HL-60/S4 (cell line): ENCODE results near the gene SATB2.

Source experiments
- in situ Hi-C: fragments of 300-500 bp; cut with MboI; formaldehyde crosslinking; loops from 2 replicates; pipeline ENCODE4 v1.14.3; 2022; ENCODE audit warnings: low sequenced_read_pairs

SATB2 gene

DNA sequence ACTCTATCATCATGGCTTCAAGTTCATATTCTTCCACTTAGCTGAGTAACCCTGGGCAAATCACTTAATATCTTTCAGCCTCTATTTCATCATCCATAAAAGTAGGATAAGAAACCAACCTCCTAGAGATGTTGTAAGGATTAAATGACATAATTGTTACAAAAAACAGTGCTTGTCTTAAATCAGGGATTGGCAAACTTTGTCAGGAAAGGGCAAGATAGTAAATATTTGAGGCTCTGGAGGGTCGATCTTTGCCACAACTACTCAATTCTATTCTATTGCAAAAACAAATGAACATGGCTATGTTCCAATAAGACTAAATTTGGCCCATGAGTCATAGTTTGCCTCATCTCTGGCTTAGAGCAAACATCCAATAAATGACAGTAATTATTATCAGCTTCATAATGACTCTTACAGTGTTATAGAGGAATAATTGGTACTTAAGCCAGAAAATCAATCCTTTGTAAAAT, 184.7 kb downstream of the SATB2 start:
- in situ Hi-C loops, result no loop called here

DNA sequence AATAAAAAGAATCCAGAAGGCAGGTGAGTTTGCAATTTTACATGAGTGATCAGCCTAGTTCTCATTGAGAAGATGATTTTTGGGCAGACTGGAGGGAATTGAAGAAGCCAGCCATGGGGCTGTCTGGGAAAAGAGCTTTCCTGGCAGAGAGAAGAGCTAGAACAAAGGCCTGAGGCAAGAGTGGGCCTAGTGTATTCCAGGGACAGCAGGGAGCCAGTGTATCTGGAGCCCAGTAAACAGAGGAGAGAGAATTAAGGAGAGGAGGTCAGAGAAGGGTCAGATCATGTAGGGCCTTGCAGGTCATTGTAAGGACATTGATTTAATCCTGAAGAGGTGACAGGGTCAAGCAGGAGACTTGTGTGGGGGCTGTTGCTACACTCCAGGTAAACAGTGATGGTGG, 195.8 kb downstream of the SATB2 start:
- in situ Hi-C loops, result no loop called here

DNA sequence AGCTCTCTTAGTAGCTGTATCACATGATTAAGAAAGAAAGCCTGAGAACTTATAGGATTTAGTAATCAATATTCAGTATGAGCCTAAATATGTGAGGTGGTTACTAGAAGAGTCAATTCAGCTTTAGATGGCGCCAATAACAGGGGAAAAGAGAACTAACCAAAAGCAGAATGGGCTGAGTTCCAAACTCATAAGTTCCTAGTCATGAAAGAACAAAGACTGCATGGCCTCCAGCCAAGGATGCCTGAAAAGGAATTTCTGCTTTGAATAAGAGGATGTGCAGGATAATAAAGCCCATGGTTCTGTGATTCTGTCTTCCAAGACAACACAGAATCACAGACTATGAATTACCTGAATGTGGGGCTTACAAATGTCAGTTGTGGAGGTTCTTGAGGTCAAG, 196.5 kb downstream of the SATB2 start:
- in situ Hi-C loops, result no loop called here

DNA sequence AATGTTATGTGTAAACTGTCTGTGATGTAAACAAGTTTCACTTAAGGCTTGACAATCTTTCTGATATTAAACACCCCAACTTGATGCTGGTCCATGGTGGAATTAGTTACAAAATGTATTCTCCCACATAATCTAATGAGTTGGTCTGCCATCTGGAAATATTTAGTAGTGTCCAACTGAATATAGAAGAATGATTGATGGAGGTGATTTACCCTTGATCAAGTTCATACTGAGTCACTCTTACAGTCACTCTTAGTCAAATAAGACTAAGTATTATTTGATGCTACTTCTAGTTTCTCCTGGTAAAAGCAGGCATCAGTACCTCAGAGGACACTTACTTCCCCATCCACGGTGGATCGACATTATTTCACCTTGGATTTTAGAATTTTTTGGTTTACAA, 198.1 kb downstream of the SATB2 start:
- in situ Hi-C loops, result no loop called here

DNA sequence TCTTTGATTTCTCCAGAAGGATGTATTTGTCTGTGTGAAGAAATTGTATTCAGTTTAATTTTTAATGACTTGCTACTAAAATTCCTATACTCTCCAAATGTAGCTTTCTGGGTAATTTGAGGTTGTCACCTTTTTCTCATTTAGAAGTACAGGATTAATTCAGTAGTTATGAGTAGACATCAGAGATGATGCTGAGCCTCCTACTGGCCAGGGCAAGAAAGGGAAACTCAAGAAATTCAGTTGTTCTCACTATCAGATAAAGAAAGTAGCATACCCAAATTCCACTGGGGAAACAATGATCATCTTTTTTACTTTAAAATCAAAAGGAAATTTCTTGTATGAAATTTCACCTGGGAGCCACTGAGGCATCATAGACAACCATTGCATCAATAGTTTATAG, 199.4 kb downstream of the SATB2 start:
- in situ Hi-C loops, result no loop called here

DNA sequence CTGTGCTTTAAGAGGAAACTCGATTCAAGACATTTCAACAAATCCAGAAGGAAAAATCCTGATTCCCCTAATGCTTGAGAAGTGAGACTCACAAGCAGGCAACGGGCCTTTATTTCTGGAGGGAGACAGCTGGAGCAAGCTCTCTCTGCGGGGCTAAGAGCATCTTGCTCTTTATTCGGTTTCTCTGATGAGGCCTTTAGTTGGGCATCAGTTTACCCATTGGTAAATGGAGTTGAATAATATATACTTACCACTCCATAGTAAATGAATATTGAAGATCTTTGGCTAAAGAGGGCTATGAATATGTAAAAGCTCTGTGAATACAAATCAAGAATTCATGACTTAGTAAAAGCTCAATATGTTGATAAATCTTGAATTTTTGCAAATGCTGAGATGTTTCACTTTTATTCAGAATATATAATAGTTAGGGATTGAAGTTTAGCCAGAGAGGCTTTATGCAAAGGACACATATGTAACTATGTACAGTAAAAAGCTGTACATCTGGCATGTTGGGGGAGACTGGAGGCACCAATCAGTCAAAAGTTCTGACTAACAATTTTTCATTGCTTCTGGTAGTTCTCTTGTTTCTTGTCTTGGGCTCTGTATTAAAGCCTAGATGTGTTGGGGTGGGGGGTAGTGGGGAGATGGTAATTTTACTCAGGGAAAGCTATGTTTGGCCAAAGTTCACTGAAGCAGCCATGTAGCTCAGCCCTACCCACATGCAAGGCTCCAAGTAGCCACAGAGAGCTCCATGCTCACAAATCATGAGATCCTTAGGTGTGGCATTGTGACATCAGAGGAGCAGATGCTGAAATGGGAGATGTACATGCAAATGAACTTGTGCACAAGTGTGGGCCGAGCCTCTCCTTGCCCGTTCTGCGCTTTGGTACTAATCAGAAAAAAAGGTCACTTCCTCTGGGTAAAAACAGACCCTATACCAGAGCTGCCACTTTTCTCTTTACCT, 200.2 kb downstream of the SATB2 start:
- in situ Hi-C loops, result no loop called here

DNA sequence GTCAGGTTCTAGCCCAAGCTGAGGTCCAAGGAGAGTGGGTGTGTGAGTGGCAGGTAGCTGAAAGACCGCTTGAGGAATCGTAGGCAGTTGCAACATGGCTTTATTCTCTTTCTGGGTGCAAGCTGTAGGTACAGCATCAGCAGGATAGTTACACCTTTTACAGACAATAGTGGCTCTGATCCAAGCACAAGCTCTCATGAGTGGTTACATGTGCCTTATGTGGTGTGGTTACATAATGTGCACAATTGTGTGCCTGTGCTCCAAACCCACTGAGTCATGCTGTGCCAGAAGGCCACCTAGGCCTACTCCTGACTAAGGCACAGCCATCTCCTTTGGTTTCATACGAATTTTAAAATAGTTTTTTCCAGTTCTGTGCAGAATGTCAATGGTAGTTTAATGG, 227.6 kb downstream of the SATB2 start:
- in situ Hi-C loops, result no loop called here

DNA sequence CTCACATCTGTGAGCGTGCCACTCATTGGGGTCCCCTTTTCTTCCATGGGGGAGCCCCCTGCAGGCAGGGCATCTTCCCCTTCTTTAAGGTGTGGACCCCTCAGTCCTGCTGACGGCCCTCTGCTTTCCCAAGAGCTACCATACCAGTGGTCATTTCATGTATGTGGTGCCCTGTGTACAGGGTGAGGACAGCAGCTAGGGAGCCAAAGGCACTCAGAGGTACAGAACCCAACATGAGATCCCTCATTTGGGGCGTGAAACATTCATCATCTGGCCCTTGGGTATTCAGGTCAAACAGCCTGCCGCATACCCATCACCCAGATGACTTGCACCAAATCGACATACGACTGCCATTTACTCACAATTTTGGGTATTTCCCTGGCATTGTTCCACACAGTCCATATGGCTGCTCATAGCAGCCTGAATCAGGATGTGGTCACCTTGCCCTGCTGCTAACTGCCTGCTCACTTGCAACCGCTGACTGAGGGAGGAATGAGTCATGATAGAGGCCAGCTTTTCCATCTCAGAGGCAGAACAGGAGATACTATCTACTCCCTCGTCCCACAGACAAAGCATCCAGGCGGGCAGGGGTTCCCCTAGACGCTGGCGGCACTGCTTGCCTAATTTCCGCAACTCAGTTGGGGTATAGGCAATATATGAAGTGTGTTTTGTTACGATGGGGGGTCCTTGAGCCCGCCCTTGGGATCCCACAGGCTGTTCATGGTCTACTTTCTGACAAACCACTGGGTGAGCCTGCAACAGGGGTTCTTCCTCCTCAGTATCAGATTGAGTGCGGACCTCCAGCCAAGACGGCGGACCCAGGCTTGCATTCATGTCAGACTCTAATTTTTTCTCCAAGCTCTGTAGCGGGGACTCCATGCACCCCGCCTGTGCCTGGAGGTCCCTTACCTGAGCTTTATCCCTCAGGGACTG, 228.6 kb downstream of the SATB2 start:
- in situ Hi-C loops, result no loop called here

DNA sequence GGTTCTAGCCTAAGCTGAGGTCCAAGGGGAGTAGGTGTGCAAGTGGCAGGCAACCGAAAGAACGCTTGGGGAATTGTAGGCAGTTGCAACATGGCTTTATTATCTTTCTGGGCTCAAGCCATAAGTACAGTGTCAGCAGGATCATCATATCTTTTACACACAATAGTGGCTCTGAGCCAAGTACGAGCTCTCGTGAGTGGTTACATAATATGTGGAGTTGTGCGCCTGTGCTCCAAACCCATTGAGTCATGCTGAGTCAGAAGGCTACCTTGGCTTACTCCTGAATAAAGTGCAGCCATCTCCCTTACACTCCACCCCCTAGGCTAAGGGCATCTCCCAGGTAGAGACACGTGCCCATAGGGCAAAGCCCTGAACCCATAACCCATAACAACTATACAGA, 233.9 kb downstream of the SATB2 start:
- in situ Hi-C loops, result no loop called here

DNA sequence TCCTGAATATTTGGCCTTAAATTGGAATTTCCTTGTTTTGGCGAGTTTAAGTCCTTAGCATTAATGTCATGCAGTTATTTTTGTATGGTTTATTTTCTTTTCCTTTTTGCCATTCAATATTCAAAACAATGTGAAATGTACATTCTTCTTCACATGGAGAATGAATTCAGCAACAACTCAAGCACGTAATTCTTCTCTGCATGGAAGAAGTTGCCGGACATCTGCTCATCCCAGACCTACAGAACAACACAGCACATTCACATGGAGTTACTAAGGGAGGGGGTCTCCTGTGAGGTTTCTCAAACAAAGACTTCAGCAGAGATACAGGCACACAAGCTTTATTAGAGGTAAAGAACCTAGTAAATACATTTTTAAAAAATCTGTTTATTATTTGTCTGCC, 236.8 kb downstream of the SATB2 start:
- in situ Hi-C loops, result no loop called here

DNA sequence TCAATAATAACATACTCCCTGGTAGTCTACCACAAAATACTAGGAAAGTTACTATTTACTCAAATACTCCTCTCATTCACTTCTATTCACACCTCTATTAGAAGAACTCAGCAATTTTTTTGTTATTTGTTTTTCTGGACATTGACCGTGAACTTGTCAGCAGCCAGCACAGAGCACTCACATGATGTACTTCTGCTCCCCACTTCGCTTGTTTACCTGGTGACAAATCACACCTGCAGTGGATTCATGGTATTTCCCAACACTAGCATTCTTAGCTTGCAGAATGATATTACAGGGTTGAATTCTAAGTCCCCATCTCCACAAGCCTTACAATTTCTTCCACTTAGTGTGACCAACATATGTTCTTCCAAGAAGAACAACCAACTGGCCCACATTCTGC, 238.2 kb downstream of the SATB2 start:
- in situ Hi-C loops, result no loop called here
